Kidney tubule cell (primary cell): ENCODE data around the gene WDPCP.
"Not testable (repeated sequence)": the region's sequence is repeated elsewhere in the genome, so short reads cannot be mapped to it uniquely, and the experiment has no call there.

Experiments used
- DNase-seq: peaks from one replicate; pipeline ENCODE4 v3.0.0-alpha.2; 2018; ENCODE audit warnings: low spot score

WDPCP gene

DNA sequence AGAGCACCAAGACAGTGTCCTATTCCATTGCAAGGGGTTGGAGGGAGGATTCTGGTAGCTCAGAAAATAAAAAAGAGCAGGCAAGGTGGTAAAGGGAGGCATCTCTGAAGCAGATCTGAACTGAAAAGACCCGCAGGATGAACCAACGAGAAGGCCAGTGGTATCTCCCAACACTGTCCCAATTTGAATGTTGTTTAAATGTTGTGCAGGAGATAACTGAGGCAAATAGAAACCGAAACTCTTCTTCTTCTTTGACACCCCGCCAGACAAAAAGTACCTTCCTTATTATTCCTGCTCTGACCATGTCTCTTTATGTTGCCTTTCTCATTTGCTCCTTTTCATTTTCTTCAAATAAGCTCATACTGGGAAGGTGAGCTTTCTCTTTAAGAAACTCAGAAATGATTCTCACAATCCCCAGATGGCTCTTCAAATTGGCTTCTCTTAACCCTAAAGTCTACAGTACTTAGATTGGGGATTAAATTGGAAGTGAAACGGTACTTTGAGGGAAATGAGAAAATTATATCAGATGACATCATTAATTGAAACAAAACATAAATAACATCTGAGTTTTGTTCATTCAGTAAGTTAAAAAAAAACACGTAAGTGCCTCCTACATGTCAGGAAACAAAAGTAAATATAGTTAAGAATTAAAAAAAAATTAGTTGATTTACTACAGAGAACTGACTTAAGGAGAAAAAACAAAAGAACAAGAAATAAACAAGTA lies 143.6 kb downstream of the WDPCP start:
- no peak for DNase-seq

DNA sequence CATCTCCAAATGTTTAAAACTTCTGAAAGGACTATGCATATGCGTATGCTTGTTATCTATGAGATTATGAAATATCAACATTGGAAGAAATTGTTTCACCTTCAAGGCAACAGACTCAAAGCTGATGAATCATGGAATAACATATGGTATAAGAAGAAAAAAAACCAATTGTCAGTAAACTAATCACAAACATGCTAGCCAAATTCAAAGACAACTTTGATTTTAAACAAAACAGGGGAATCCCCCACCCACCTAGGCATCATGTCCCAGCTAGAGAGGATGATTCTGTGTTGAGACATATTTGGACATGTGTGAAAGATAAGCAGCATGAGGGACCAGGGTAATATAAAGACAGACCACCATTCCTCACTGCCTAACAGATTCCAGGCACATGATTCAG lies 147.7 kb downstream of the WDPCP start:
- no peak for DNase-seq

DNA sequence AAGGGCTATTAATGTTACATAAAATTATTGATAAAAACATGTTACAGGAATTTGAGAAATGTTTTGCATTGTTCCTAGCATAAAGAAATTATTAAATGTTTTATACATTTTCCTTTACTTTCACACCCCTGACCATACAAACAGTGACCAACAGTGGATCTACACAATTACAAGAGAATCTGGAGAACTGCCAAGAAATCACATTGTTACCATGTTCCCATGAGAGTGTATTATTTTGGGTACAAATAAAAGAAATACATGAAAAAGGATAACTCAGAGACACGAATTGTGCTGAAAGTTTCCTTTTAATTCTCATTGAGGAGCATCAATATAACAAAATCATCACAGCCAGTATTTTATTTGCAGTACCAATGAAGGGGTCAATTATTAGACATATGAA lies 150.1 kb downstream of the WDPCP start:
- DNase-seq = no peak

DNA sequence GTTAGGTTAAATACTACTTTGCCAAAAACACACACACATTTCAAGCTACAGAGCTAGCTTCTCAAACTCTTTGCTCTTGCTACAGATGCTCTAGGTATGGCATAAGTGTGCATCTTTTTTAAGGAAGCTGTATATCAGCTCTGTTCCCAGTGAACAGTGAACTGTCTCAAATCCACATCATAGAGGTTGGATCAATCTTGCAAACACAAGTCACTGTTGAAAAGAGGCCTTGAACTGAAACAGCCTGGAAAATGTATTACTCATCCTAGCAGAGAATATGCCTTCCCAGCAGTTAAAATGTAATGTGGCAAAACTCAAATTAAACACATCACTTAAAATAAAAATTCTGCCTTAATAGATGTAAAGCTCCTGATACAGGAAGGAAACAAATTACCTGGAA lies 151.8 kb downstream of the WDPCP start:
- no peak for DNase-seq

DNA sequence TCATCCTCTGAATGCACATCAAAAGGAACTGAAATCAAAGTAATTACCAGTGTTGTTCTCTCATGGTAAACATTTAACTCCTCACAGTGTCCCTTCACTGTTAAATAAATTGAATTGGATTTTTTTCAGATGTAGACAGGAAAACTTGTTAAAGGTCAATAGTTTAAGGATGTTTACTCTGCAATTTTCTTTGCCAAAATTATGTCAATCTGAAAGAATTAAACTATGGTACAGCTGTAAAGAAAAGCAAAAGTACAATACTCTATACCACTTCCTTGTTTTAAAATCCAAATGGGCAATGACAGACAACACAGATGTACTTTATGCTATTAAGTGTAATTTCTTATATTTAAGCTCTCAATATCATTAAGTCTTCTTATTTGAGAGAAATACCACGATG lies 153.2 kb downstream of the WDPCP start:
- DNase-seq = no peak

DNA sequence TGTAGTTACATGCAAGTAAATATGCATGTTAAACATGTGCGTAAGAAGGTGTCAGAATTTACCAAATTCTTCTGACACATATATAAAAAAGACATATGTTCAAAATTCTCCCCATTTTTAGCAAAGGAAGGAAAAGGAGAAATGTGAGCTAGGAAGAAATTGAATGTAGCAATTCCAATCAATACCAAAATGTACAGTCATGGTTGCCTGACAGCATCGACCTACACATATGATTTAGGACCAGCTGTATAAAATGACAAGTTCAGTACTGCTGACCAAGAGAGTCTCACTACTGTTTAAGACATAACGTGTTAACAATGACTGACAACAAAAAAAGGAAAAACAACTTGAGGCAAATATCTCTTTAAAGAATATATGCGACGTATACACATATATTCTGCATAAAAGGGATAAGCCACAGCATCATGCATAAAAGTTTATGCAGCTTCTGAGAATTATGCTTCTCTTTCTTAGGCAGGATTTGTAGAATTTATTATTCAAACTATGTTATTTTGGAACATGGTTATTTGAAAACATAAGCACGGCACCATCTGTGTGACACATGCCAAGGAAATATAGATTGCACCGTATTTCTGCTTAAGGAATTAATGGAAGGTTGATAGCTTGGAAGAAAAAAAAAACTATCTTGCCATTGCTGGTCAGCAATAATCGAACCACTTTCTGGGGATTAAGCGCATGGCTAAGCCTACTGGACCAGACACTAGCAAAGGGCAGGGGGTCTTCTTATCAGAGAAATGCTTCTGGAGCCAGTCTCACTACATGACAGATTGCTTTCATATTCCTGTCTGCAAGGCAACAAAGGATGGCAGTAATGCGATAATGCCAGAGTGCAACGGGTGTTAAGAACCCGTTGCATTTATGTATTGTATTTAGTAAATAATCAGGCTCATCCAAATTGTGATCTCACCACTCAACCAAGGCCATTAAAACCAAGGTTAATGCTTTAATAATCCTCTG lies 154.0 kb downstream of the WDPCP start:
- DNase-seq = no peak

DNA sequence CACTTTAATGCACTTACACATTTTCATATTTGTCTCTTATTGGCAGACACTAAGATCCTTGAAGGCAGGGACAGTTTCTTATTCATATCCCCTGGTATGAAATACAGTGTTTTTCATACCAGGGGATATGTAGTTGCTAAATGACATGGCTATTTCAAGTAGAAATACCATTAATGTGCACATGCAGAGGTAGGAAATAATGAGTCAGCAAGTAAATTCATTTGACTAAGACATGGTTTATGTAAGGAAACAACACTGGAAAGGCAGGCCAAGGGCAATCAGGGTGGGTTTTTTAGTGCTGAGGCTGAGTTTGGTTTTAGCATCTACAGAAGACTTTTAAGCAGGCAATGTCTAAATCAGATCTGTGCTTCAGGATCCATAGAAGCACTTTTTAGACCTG lies 155.9 kb downstream of the WDPCP start:
- DNase-seq = no peak

DNA sequence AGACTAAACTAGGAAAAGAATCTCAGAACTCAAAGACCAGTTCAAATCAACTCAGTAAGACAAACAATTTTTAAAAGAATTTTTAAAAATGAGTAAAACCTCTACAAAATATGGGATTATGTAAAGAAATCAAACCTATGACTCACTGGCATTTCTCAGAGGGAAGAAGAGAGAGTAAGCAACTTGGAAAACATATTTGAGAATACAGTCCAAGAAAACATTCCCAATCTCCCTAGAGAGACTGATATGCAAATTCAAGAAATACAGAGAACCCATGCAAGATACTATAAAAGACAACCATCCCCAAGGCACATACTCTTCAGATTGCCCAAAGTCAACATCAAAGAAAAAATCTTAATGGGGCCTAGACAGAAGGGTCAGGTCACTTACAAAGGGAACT lies 162.7 kb downstream of the WDPCP start:
- DNase-seq = no peak

DNA sequence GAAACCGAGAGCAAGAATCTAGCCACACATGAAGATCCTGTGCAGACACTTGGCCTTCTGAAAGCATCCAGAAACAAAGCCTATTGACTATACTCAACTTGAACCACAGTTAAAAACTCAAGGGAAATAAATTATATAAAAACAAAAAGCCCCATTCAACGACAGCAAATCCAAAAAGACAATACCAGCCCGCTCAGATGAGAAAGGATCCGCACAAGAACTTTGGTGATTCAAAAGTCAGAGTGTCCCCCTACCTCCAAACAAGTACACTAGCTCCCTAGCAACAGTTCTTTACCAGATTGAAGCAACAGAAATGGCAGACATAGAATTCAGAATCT lies 163.2 kb downstream of the WDPCP start:
- no peak for DNase-seq

DNA sequence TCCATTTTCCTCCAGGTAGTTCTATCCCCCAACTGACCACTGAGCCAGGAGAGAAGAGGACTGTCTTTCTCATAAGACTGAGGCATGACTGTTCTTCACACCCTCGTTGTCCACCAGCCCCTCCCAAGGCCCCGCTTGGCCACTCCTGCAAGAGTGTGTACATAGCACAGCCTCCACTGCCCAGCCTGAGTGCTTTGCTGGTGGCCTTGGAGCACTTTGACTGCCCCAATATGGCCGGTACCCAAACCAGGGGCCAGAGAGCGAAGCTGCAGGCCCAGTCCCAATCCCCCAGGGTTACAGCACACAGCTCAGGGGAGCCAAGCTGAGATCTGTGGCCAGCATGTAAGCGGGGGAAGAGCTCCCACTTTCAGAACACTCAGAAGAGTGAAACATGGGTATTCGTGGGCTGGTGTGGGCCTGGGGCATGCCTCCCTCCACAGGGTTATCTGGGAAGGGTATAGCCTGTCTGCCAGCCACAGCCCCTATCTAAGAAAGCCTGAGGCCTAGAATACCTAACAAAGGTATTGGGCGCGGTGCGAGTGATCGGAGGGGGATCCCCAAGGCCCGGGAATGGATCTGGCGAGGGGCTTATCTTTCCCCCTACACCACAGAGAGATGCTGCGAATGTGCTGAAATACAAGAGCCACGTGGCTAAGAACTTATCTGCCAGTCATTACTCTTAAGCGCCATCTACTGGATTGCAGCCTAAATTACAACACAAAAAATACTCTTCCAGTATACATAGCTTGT lies 163.8 kb downstream of the WDPCP start:
- DNase-seq = peak; percentile 62

DNA sequence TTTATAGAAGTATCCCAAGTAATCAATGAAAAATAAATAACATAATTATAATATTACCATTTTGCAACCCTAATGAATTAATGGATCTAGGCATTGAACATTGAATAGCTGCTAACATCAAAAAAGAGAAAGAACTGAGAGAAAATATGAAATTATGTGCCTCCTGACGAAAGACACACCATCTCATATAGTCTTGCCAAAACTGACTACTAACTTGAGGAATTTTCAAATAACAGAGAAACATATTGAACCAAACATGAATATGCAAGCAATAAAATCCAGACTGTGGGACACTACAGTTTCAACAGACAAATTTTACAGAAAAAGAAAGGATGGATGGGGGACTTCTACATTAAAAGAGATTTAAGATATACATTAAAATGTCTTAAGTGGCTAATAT lies 165.7 kb downstream of the WDPCP start:
- DNase-seq = no peak

DNA sequence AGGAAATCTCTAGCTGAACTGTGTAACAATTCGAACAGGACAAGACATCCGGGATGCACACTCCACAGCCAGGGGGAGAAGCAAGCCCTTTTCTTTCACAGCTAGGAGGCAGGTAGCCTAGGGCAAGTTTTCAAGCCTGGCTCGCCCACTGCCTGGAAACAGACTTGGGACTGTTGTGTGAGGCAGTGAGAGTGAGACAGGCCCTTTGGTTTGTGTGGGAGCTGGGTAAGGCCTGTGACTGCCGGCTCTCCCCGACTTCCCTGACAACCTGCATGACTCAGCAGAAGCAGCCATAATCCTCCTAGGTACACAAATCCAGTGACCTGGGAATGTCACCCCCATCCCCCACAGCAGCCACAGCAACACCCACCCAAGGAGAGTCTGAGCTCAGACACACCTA lies 179.7 kb downstream of the WDPCP start:
- DNase-seq = peak; percentile 27

DNA sequence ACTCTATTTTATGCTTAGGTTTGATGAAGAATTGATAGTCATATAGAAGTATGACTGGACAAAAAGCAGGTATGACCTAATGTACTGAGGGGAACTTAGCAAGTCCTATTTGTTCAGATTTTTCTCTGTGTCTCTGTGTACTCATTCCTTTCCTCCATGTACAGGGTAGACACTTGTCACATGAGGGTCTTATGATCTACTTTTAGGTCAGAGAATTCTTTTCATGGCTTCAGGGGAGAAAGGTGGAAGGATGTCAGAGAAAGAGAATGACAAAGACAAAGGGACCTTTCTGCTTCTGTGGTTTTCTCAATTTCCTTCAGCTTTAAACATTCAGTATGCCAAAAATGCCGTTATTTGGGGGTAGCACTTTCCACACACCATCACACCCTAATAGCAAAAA lies 181.6 kb downstream of the WDPCP start:
- DNase-seq = no peak

DNA sequence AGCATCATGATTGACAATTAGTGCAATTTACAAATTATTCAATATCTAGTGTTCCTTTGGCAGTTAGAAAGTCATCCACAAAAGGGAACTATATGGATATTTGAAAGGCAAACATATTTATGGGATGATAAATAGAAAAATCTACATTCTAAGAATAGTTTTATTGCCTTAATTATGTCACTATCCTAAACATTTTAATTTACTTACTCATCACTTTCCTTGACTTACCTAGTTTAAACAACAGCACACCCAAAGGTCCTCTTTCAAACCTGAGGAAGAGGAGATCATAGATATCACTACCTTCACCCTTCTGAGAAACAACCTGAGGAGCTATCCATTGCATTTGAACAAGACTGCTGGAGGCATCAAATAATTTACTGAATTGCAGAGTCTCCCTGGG lies 184.5 kb downstream of the WDPCP start:
- no peak for DNase-seq

DNA sequence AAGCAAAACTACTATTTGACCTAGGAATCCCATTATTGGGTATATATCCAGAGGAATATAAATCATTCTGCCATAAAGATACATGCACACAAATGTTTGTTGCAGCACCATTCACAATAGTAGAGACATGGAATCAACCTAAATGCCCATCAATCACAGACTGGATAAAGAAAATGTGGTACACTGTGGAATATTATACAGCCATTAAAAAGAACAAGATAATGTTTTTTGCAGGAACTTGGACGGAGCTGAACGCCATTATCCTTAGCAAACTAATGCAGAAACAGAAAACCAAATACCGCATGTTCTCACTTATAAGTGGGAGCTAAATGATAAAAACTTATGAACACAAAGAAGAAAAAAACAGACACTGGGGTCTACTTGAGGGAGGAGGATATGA lies 185.4 kb downstream of the WDPCP start:
- not testable (repeated sequence) for DNase-seq

DNA sequence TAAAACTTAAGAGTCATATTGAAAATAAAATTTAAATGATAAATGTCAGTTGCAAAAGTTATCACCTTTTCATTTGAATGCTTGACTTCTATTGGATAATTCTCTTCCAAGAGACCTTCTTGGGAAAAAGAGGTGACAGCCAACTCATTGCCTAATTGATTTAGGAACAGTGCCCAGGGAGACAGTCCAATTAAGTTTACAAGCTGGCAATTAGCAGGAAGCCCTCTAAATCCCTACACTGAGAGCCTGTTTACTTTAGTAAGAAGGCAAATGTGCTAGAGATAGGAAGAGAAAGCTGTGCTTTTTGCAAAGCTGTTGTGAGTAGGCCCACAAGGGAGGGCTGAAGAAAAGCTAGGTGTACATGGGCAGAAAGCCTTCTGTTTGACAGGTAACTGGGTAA lies 189.1 kb downstream of the WDPCP start:
- DNase-seq = no peak

DNA sequence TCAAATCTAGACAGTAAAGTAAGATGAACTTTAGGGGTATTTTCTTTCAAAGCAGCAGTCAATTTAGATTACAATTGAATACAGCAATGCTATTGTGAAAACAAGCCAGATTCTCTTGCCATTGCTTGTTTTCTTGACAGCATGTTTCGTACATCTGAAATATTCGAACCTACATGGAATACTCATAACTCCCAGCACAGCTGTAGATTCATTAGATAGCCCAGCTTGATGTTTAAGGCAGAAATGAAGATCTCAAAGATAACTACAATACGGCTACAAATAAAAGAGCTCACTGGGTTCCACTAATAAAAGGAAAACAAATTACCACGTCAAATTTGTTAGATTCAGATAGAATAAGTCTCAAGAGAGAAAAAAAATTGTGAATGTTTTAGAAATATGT lies 208.8 kb downstream of the WDPCP start:
- DNase-seq = no peak

DNA sequence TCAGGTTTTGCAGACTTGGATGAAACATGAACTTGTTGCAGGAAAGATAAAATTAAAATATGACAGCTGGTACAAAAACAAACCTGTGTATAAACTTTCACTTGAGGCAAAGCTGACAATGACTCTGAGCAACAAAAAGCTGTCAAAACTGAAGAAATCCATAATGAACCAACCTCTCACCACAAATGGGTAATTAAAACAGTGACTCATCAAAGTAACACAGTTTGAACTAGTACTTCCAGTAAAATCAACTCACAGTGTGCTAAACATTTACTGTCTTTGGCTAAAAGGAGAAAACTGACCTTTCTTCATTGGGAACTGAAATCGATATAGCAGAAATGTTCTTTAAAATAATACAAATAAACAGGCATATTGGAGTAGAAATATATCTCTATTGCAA lies 209.7 kb downstream of the WDPCP start:
- peak; percentile 32 for DNase-seq

DNA sequence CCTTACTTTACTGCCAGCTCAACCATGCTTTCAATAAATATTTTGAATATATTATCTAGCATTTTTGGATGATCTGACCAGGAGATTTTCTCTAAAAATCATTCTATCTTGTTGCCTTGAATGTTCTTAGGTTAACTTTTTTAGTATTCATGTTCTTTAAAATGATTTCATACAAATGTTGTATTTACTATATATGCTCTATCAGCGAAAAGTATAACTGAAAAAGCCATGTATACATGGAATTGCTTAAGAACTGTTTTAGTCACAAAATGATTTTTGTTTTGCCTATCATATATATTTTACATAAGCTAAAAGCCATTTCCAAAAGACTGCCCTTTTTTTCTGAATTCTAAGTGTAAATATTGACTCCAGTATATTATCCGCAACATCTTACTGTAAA lies 213.9 kb downstream of the WDPCP start:
- DNase-seq = no peak

DNA sequence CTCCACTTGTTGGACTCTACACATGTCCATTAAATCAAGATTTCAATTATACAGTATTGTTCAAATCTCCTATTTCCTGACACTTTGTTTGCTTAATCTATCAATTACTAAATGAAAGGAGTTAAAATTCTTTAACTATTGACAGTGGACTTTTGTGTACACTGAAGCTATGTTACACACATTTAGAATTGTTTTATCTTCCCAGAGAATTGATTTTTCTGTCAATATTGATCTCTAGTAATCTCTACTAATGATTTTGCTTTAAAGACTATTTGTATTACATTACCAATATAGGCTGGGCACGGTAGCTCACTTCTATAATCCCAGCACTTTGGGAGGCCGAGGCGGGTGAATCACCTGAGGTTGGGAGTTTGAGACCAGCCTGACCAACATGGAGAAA lies 215.7 kb downstream of the WDPCP start:
- DNase-seq = no peak

DNA sequence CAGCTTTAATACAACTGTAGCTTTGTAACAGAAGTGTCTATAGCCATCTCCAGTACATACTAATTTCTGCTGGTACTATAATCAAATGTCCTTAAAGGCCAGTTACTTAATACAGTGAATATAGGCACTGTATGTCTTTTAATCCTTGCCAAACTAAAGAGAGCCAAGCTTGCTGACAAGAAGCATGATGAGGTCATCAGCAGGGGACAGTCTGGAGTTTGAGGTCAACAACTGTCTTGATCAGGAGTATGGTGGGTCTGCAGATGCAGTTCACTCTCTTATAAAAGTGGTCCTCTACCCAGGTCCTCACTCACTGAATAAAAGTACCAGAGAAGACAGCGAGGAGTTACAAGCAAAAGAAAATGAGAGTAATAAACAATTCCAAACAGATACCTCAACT lies 219.1 kb downstream of the WDPCP start:
- DNase-seq = no peak

DNA sequence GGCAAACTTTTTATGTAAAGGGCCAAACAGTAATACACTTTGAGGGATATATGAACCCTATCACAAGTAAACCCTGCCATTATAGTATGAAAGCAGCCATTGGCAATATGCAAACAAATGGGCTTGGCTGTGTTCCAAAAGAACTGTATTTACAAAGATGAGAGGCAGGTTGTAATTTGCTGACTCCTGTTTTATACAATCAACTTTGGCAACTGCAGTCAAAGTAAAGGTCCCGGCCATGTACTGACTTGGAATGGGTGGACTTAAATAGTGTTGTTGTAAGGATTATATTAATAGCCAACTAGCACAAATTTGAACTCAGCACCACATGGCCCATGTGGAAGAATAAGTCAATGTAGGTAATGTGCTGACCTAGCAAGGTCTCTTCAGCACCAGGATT lies 223.4 kb downstream of the WDPCP start:
- DNase-seq = no peak

DNA sequence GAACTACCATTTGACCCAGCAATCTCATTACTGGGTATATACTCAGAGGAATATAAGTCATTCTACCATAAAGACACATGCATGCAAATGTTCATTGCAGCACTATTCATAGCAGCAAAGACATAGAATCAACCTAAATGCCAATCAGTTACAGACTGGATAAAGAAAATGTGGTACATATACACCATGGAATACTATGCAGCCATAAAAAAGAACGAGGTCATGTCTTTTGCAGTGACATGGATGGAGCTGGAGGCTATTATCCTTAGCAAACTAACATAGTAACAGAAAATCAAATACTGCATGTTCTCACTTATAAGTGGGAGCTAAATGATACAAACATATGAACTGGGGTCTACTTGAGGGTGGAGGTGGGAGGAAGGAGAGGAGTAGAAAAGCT lies 230.6 kb downstream of the WDPCP start:
- not testable (repeated sequence) for DNase-seq
